ENCODE results near the gene GRHPR.

The GRHPR gene

DNA sequence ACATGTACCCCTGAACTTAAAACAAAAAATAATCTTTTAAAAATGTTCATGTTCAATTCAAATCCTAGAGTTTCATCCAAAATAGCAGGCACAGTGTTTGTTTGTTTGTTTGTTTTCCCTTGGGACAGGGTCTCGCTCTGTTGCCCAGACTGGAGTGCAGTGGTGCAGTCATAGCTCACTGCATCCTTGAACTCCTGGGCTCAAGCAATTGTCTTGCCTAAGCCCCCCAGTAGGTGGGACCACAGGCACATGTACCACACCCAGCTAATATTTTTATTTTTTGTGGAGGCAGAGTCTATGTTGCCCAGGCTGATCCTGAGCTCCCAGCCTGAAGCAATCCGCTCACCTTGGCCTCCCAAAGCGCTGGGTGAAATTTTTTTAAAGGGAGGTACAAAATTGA, 58.3 kb downstream of the GRHPR start:
- no peak for DNase-seq (ENCODE audit: low spot score)

DNA sequence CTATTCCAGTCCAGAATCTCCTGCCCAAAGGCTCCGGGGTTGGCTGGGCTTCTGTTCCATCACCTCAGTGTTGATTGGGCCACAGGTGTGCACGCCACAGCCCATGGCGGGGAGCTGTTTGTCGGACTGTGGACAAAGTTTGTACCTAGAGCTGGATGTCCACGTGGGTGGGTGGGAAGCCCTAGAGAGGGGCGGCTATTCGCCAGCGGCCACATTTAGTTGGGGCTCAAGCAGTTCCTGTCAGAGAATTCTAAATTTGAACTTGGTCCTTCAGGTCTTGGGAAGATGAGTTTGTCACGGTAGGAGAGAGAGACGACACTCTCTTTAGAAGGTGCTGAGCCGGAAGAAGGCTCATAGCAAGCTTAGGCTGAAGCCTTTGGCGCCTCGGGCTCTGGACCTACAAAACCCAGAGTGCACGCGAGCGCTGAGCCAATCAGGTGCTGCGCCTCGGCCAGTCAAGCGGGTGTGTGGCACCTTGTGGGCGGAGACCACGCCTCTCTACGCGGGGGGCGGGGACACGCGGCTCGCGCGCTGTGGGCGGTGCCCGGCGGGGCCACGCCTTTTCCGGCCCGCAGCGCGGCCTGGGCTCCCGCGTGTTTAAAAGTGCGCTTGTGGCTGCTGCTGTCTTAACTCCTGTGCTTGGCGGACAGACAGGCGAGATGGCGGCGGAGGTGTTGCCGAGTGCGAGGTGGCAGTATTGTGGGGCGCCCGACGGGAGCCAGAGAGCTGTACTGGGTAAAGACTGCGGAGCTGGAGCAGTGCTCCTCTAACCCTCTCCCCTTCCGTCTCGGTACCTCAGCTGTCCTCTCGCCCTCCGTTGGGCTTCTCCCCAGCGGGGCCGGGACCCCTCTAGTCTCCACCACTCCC, 63.1 kb downstream of the GRHPR start, which contains the start of gene POLR1E:
Gene POLR1E, plus strand, starts transcription at position 560 of the 867 bp plus-strand sequence. Its CDS starts 100 bp downstream, at position 660.
- DNase-seq (ENCODE audit: low spot score) = peak; percentile 94

DNA sequence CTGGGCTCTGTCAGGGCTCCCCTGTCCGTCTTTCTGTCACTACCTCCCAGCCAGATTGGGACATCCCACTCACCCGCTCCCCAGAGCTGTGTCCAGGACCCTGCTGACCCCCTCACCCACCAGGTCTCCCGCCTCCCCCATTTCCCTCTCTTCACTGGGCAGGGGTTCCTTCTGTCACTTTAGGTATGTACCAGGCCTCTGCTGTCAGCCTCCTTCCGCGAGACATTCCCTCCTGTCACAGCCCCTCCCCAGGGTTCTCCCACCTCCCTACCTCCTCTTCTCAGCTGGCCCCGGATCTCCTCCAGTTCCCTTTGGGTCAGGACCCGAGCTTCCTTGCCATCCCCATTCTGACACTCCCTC, 63.7 kb downstream of the GRHPR start:
- DNase-seq (ENCODE audit: low spot score) = no peak
